K562 (cell line): ENCODE results near the gene ASCC3. TPM values are rescaled to one million over a fixed set of nuclear protein-coding genes. Genes with fewer than 3 reads are reported as not detected.

Experiments used
- ATAC-seq: fragments of 200-7000 bp; cut with Tn5 transposase; 3 replicates; pipeline ENCODE4 v1.9.1; 2020; ENCODE audit warnings: moderate library complexity
- BruUV-seq: library from RNA; stranded (reverse); fragments of 400-500 nt; replicated peaks from 2 replicates; lab custom pipeline; 2021; lab: Mats Ljungman, UMichigan
- CTCF ChIA-PET: fragments of 300-600 bp; formaldehyde crosslinking; extraction: SDS; loops from one replicate; lab custom pipeline; 2021; ENCODE audit warnings: low intra/inter-chr PET ratio; lab: Yijun Ruan, JAX
- POLR2A ChIA-PET: fragments of 300-600, 350-650 bp; sonication (Branson Sonifier 250); formaldehyde crosslinking; extraction: SDS; loops from one replicate; lab custom pipeline; 2021; ENCODE audit warnings: antibody characterized with exemption, inconsistent platforms; lab: Yijun Ruan, JAX
- DNase-seq, 4 experiments: peaks; one replicate each; pipeline versions ENCODE4 v3.0.0 to v3.0.0-alpha.2; 2011 to 2018; ENCODE audit warnings: low spot score in 3 of 4, mixed read lengths in 3 of 4; ENCODE audit errors: extremely low read depth in 1 of 4
- FAIRE-seq: peaks from 2 replicates; lab custom pipeline; 2011; peaks lifted over from hg19 to GRCh38; lab: Jason Lieb, UNC
- H2AFZ ChIP-seq: 2 replicates; pipeline ENCODE4 v1.6.0; 2011; ENCODE audit warnings: low read depth, low read length, control low read depth, inconsistent platforms
- H3K27ac ChIP-seq: fragments of 200-600 bp; 3 replicates; pipeline ENCODE4 v1.8.0; 2011; ENCODE audit warnings: low read depth, mild to moderate bottlenecking, control low read depth, inconsistent platforms, low read length, moderate library complexity, mixed read lengths; ENCODE audit errors: extremely low read depth
- H3K27me3 ChIP-seq, 2 experiments: fragments of 300-600 bp in 1 of 2; 2 replicates in 1 of 2; 3 replicates in 1 of 2; pipeline versions ENCODE4 v1.6.0 to v1.8.0; 2011; ENCODE audit warnings: inconsistent platforms in 2 of 2, low read length in 2 of 2, mild to moderate bottlenecking in 1 of 2, mixed read lengths in 1 of 2, moderate library complexity in 1 of 2; ENCODE audit not compliant: control insufficient read depth in 2 of 2, insufficient read depth in 2 of 2
- H3K36me3 ChIP-seq: fragments of 300-600 bp; 3 replicates; pipeline ENCODE4 v1.8.0; 2011; ENCODE audit warnings: mild to moderate bottlenecking, low read length, inconsistent platforms; ENCODE audit not compliant: control insufficient read depth, insufficient read depth
- H3K4me1 ChIP-seq, 2 experiments: fragments of 200-600 bp in 1 of 2; replicated peaks in 1 of 2; 2 replicates in 1 of 2; 3 replicates in 1 of 2; pipeline versions ENCODE4 v1.5.1 to v1.8.0; 2011; ENCODE audit warnings: inconsistent platforms in 2 of 2, low read length in 2 of 2, mild to moderate bottlenecking in 1 of 2, mixed read lengths in 1 of 2, moderate library complexity in 1 of 2; ENCODE audit not compliant: control insufficient read depth in 2 of 2, insufficient read depth in 2 of 2
- H3K4me2 ChIP-seq: 2 replicates; pipeline ENCODE4 v1.6.1; 2011; ENCODE audit warnings: low read length, control low read depth, inconsistent platforms, mixed read lengths; ENCODE audit not compliant: insufficient read depth
- H3K4me3 ChIP-seq: fragments of 200-600 bp; sonication (generic), shearing (Covaris generic); 2 replicates; pipeline ENCODE4 v1.5.1; 2016; ENCODE audit warnings: control low read depth, inconsistent platforms
- H3K79me2 ChIP-seq: fragments of 200-600 bp; 3 replicates; pipeline ENCODE4 v1.8.0; 2011; ENCODE audit warnings: low read length, inconsistent platforms; ENCODE audit not compliant: control insufficient read depth, insufficient read depth
- H3K9ac ChIP-seq, 2 experiments: 2 replicates each; pipeline versions ENCODE4 v1.6.0 to v1.6.1; 2011; ENCODE audit warnings: low read depth in 2 of 2, low read length in 2 of 2, control low read depth in 1 of 2, inconsistent platforms in 1 of 2, mild to moderate bottlenecking in 1 of 2, mixed read lengths in 1 of 2; ENCODE audit not compliant: insufficient read depth in 1 of 2
- H3K9me1 ChIP-seq: one replicate; pipeline ENCODE4 v1.6.0; 2011; ENCODE audit warnings: inconsistent platforms, mild to moderate bottlenecking, low read length, moderate library complexity; ENCODE audit not compliant: control insufficient read depth, insufficient read depth
- H3K9me3 ChIP-seq: replicated peaks from 2 replicates; pipeline ENCODE4 v1.5.1; 2011; ENCODE audit warnings: low read depth, low read length, inconsistent platforms; ENCODE audit not compliant: control insufficient read depth, insufficient read depth
- H4K20me1 ChIP-seq: replicated peaks from 2 replicates; pipeline ENCODE4 v1.6.1; 2011; ENCODE audit warnings: low read length, inconsistent platforms, mixed read lengths; ENCODE audit not compliant: control insufficient read depth, insufficient read depth
- BCOR ChIP-seq: fragments of 450-650 bp; IDR thresholded peaks from 2 replicates; pipeline ENCODE4 v1.6.1; 2016
- COPS2 ChIP-seq: fragments of 450-650 bp; conservative IDR thresholded peaks from 2 replicates; pipeline ENCODE4 v1.6.1; 2016; ENCODE audit warnings: mild to moderate bottlenecking, moderate library complexity
- FOXA1 ChIP-seq: fragments of 450-650 bp; IDR thresholded peaks from 2 replicates; pipeline ENCODE4 v1.6.1; 2016; ENCODE audit warnings: mild to moderate bottlenecking, borderline replicate concordance
- NFIX ChIP-seq: fragments of 250-450 bp; sonication (Bioruptor Pico); IDR thresholded peaks from 2 replicates; pipeline ENCODE4 v1.4.0; 2020; ENCODE audit warnings: low read depth, mild to moderate bottlenecking, moderate library complexity
- RBM25 ChIP-seq: fragments of 200-400 bp; formaldehyde crosslinking; IDR thresholded peaks from 2 replicates; pipeline ENCODE4 v1.6.1; 2018; ENCODE audit warnings: low read length, low read depth, moderate library complexity; ENCODE audit not compliant: severe bottlenecking
- SIRT6 ChIP-seq: IDR thresholded peaks from one replicate; pipeline ENCODE4 v1.6.1; 2012; ENCODE audit warnings: low read depth, mild to moderate bottlenecking, control low read depth, inconsistent platforms, low read length, moderate library complexity
- ZNF217 ChIP-seq: sonication (generic); formaldehyde crosslinking; IDR thresholded peaks from 2 replicates; pipeline ENCODE4 v1.8.0; 2022; ENCODE audit warnings: mild to moderate bottlenecking, missing genetic modification reagents
- WGBS: fragments of 100-300 bp; shearing (Covaris generic); methylation state at CpG from one replicate; pipeline ENCODE4 v1.1.6; 2016; ENCODE audit warnings: low coverage, mixed read lengths; ENCODE audit not compliant: insufficient coverage; ENCODE audit errors: missing lambda C conversion rate; 5-methylcytosine and 5-hydroxymethylcytosine counted together
- in situ Hi-C: fragments of 300-500 bp; cut with MboI; formaldehyde crosslinking; loops from 4 replicates; pipeline ENCODE4 v1.15.0; 2018; ENCODE audit warnings: inconsistent platforms, mixed read lengths
- intact Hi-C: fragments of 100-400 bp; cut with micrococcal nuclease; formaldehyde crosslinking; loops from 2 replicates; pipeline ENCODE4 v1.14.2; 2022
- polyA plus RNA-seq, 8 experiments: library from polyadenylated mRNA; depleted of rRNA in 4 of 8; stranded (reverse) in 5 of 8; unstranded in 3 of 8; fragments of >200 nt; fragmentation: Nextera tagmentation in 2 of 8; fragmentation: Illumina TruSeq in 1 of 8; extraction: Ambion mirVana in 2 of 8; extraction: Trizol in 1 of 8; gene quantifications; 2 replicates each; pipeline versions ENCODE4 v1.2.1 to v1.2.3, GENCODE V29; 2011 to 2014; ENCODE audit warnings: inconsistent platforms in 1 of 8, missing spikeins in 1 of 8
- total RNA-seq, 7 experiments: library from RNA; depleted of rRNA in 6 of 7; stranded (reverse); fragments of >200 nt in 6 of 7; fragmentation: Illumina TruSeq in 2 of 7; extraction: Trizol in 2 of 7; gene quantifications; 2 replicates each; pipeline versions ENCODE4 v1.2.1 to v1.2.3, GENCODE V29; 2011 to 2021; ENCODE audit warnings: low replicate concordance in 1 of 7
- TF ChIP-seq, protein P1 (sequence below): sonication (generic); formaldehyde crosslinking; IDR thresholded peaks from 2 replicates; pipeline ENCODE4 v1.8.0; 2022; ENCODE audit warnings: mild to moderate bottlenecking, low read depth, missing genetic modification reagents
- TF ChIP-seq, protein P2 (sequence below): fragments of 250-450 bp; sonication (Bioruptor Pico); IDR thresholded peaks from 2 replicates; pipeline ENCODE4 v1.4.0; 2020

ASCC3 gene
- total and polyA plus RNA-seq, 9 of the 15 experiments (the other 6 are each of a cell fraction or from before 2014, with no cell fraction given): 16.1 to 56.1 (median 33.9) TPM

DNA sequence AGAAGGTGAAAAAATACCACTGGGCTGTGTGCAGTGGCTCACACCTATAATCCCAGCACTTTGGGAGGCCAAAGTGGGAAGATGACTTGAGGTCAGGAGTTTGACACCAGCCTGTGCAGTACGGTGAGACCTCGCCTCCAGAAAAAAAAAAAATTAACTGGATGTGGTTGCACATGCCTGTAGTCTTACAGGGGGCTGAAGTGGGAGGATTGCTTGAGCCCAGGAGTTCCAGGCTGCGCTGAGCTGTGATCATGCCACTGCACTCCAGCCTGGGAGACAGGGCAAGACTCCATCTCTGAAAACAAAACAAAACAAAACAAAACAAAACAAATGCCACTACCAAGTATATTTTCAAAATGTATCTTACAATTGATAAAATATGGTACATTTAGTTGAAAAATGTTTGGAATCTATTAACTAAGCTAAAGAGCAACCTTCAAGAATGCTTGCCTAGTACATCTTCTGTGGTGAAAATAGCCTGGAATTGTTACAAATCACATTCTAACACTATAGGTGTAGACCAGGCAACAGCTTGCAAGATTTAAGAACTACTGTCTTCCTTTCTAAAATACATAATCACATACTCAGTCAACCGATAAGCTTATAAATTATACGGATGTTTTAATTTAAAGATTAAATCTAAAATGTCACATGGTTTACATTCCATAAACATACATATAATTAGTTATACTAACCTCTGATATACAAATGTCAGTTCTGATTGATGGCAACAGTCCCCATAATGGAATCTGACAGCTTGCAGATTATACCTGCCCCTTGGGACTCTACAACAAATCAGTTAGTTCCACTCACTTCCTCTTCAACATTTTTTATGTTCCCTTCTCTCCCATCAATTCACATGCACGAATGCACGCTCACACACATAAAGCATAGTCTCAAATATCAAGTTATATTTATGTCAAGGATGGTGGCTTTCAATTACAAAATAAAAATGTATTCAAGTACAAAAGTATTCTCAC, 150.8 kb downstream of the ASCC3 start:
- Histone ChIP-seq H3K27ac (no peak overlapping the region), H3K9ac (no peak overlapping the region), H3K27me3 (no peaks in the 10 kb centered on the region), H3K4me1 (no peaks in the 10 kb centered on the region), H3K79me2 (no peaks in the 10 kb centered on the region), H3K4me3 (no peak overlapping the region), H3K36me3 (peaks cover 2% of the 10 kb centered on the region; the same call in 1 of the 3 replicates), H3K9me3 (no peaks in the 10 kb centered on the region), H2AFZ (no peak overlapping the region), H4K20me1 (no peaks in the 10 kb centered on the region), H3K9me1 (no peaks in the 10 kb centered on the region), H3K4me2 (no peak overlapping the region)
- TF ChIP-seq, protein P1, sequence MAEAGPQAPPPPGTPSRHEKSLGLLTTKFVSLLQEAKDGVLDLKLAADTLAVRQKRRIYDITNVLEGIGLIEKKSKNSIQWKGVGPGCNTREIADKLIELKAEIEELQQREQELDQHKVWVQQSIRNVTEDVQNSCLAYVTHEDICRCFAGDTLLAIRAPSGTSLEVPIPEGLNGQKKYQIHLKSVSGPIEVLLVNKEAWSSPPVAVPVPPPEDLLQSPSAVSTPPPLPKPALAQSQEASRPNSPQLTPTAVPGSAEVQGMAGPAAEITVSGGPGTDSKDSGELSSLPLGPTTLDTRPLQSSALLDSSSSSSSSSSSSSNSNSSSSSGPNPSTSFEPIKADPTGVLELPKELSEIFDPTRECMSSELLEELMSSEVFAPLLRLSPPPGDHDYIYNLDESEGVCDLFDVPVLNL (CRISPR knock-in tag): no peak
- no peak for TF ChIP-seq COPS2
- no peak for TF ChIP-seq BCOR
- no peak for TF ChIP-seq SIRT6
- TF ChIP-seq, protein P2, sequence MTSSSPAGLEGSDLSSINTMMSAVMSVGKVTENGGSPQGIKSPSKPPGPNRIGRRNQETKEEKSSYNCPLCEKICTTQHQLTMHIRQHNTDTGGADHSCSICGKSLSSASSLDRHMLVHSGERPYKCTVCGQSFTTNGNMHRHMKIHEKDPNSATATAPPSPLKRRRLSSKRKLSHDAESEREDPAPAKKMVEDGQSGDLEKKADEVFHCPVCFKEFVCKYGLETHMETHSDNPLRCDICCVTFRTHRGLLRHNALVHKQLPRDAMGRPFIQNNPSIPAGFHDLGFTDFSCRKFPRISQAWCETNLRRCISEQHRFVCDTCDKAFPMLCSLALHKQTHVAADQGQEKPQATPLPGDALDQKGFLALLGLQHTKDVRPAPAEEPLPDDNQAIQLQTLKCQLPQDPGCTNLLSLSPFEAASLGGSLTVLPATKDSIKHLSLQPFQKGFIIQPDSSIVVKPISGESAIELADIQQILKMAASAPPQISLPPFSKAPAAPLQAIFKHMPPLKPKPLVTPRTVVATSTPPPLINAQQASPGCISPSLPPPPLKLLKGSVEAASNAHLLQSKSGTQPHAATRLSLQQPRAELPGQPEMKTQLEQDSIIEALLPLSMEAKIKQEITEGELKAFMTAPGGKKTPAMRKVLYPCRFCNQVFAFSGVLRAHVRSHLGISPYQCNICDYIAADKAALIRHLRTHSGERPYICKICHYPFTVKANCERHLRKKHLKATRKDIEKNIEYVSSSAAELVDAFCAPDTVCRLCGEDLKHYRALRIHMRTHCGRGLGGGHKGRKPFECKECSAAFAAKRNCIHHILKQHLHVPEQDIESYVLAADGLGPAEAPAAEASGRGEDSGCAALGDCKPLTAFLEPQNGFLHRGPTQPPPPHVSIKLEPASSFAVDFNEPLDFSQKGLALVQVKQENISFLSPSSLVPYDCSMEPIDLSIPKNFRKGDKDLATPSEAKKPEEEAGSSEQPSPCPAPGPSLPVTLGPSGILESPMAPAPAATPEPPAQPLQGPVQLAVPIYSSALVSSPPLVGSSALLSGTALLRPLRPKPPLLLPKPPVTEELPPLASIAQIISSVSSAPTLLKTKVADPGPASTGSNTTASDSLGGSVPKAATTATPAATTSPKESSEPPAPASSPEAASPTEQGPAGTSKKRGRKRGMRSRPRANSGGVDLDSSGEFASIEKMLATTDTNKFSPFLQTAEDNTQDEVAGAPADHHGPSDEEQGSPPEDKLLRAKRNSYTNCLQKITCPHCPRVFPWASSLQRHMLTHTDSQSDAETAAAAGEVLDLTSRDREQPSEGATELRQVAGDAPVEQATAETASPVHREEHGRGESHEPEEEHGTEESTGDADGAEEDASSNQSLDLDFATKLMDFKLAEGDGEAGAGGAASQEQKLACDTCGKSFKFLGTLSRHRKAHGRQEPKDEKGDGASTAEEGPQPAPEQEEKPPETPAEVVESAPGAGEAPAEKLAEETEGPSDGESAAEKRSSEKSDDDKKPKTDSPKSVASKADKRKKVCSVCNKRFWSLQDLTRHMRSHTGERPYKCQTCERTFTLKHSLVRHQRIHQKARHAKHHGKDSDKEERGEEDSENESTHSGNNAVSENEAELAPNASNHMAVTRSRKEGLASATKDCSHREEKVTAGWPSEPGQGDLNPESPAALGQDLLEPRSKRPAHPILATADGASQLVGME (CRISPR knock-in tag): no peak
- no peak for TF ChIP-seq ZNF217 (CRISPR knock-in tag)
- TF ChIP-seq FOXA1: no peak
- no peak for TF ChIP-seq NFIX (CRISPR knock-in tag)
- no peak for TF ChIP-seq RBM25
- BruUV-seq: no TSS peak
- CTCF ChIA-PET: no interaction called here
- ATAC-seq: no peak
- DNase-seq: no peak
- in situ Hi-C loops (no loop called here), intact Hi-C loops (no loop called here)
- WGBS: 72% methylated on average over 7 of the region's 7 CpGs
- POLR2A ChIA-PET: interaction anchor here (1.6 kb wide), 1 partner anchor 10 kb away, joined by 7 read pairs; no protein-coding TSS in a partner anchor
- no peak for FAIRE-seq
